ENCODE measurements around the gene AGAP2. TPM values are rescaled to one million over a fixed set of nuclear protein-coding genes. Genes with fewer than 3 reads are reported as not detected.

The AGAP2 gene
- polyA plus RNA-seq (2011; rRNA removed) (0.26 and 0.36 TPM in 2 replicates), polyA plus RNA-seq (2017; fragmentation: RNase III; extraction: RNeasy Plus Mini Kit Qiagen cat#74134 plus additional on column Dnase treatment) (0.21 to 0.45 TPM (median 0.28 TPM) in 3 replicates), polyA minus RNA-seq (2011; rRNA and poly(A)+ RNA removed) (0.58 and 0.74 TPM in 2 replicates)
- 0.17 and 0.30 TPM in 2 replicates for polyA plus RNA-seq (2012; cell fraction: cytosol; rRNA removed)
- polyA plus RNA-seq (2012; cell fraction: nucleus; rRNA removed) = 0.76 and 0.83 TPM in 2 replicates

- H3K4me3 ChIP-seq = peak within 1 kb of the TSS; percentile 60
- TF ChIP-seq NPAS2 (CRISPR knock-in tag; IDR thresholded peaks at IDR 0.05; ENCODE audit: borderline replicate concordance) (no peak), MAZ (IDR thresholded peaks at IDR 0.05; ENCODE audit: borderline replicate concordance, low read depth, low read length) (peak; percentile 74; the same call in 1 of the 2 replicates)
- DNase-seq (ENCODE audit: low read depth in 1 of 2, low spot score in 1 of 2) (no peak), FAIRE-seq (no peak), ATAC-seq (no peak)
- WGBS (ENCODE audit: missing lambda C conversion rate) = 14% methylated on average over 15 of the region's 36 CpGs
- H3K4me2 ChIP-seq = peak within 1 kb of the TSS; percentile 100
- CTCF ChIA-PET = interaction anchor here (0.7 to 10.7 kb wide), 8 partner anchors 9 to 280 kb away, joined by 3 to 242 read pairs (median 4); no protein-coding TSS in a partner anchor
- POLR2A ChIA-PET = no interaction called here
- no peaks in the 10 kb centered on the region for H3K9me3 ChIP-seq
- H3K27ac ChIP-seq = peak within 1 kb of the TSS; percentile 49 to 80; a peak in 5 of 6 replicates
- peaks cover 27% of the 10 kb centered on the region for H3K4me1 ChIP-seq
Measured at GRCh38 chr12:57738661-57739237, at the start of gene AGAP2. TSS of gene AGAP2 (minus strand) at chr12:57738742. CDS start at chr12:57738246, 496 bp downstream.

- ChIA-PET CTCF (interaction anchor here (0.9 to 8.1 kb wide), 7 partner anchors 9 to 119 kb away, joined by 3 to 60 read pairs (median 16); no protein-coding TSS in a partner anchor), POLR2A (interaction anchor here (0.8 kb wide), 1 partner anchor 81 kb away, joined by 3 read pairs; no protein-coding TSS in a partner anchor)
- Histone ChIP-seq H3K9me3 (no peaks in the 10 kb centered on the region), H3K27ac (no peak overlapping the region), H3K4me1 (peaks cover 8% of the 10 kb centered on the region), H3K4me2 (peak overlapping the region; percentile 74), H3K4me3 (peak overlapping the region; percentile 83)
- no peak for ATAC-seq
- no peak for DNase-seq (ENCODE audit: low read depth in 1 of 2, low spot score in 1 of 2)
- TF ChIP-seq, protein P1, sequence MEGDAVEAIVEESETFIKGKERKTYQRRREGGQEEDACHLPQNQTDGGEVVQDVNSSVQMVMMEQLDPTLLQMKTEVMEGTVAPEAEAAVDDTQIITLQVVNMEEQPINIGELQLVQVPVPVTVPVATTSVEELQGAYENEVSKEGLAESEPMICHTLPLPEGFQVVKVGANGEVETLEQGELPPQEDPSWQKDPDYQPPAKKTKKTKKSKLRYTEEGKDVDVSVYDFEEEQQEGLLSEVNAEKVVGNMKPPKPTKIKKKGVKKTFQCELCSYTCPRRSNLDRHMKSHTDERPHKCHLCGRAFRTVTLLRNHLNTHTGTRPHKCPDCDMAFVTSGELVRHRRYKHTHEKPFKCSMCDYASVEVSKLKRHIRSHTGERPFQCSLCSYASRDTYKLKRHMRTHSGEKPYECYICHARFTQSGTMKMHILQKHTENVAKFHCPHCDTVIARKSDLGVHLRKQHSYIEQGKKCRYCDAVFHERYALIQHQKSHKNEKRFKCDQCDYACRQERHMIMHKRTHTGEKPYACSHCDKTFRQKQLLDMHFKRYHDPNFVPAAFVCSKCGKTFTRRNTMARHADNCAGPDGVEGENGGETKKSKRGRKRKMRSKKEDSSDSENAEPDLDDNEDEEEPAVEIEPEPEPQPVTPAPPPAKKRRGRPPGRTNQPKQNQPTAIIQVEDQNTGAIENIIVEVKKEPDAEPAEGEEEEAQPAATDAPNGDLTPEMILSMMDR (IDR thresholded peaks at IDR 0.05) = no peak
- TF ChIP-seq CBX2 (IDR thresholded peaks at IDR 0.05; ENCODE audit: borderline replicate concordance, low read depth) (no peak), GATA3 (IDR thresholded peaks at IDR 0.05; ENCODE audit: borderline replicate concordance) (no peak), MAZ (IDR thresholded peaks at IDR 0.05; ENCODE audit: borderline replicate concordance, low read depth, low read length) (no peak), HOXB5 (CRISPR knock-in tag; IDR thresholded peaks at IDR 0.05) (no peak), CBX8 (IDR thresholded peaks at IDR 0.05) (no peak)
- TF ChIP-seq, protein P2, sequence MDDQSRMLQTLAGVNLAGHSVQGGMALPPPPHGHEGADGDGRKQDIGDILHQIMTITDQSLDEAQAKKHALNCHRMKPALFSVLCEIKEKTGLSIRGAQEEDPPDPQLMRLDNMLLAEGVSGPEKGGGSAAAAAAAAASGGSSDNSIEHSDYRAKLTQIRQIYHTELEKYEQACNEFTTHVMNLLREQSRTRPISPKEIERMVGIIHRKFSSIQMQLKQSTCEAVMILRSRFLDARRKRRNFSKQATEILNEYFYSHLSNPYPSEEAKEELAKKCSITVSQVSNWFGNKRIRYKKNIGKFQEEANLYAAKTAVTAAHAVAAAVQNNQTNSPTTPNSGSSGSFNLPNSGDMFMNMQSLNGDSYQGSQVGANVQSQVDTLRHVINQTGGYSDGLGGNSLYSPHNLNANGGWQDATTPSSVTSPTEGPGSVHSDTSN (IDR thresholded peaks at IDR 0.05) = no peak
- TF ChIP-seq, protein P3, sequence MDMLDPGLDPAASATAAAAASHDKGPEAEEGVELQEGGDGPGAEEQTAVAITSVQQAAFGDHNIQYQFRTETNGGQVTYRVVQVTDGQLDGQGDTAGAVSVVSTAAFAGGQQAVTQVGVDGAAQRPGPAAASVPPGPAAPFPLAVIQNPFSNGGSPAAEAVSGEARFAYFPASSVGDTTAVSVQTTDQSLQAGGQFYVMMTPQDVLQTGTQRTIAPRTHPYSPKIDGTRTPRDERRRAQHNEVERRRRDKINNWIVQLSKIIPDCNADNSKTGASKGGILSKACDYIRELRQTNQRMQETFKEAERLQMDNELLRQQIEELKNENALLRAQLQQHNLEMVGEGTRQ (IDR thresholded peaks at IDR 0.05) = no peak
- WGBS (ENCODE audit: missing lambda C conversion rate) = 84% methylated on average over 11 of the region's 11 CpGs
- FAIRE-seq = no peak
Measured at GRCh38 chr12:57783861-57784260, 45.3 kb upstream of the AGAP2 start.

GRCh38 chr12:57783466-57783801 is 44.9 kb upstream of the AGAP2 start:
- Histone ChIP-seq H3K4me2 (peak overlapping the region; percentile 74), H3K9me3 (no peaks in the 10 kb centered on the region), H3K4me1 (peaks cover 8% of the 10 kb centered on the region), H3K27ac (peak overlapping the region; percentile 75 to 89; a peak in 5 of 6 replicates), H3K4me3 (peak overlapping the region; percentile 83)
- FAIRE-seq (no peak), ATAC-seq (no peak), DNase-seq (ENCODE audit: low read depth in 1 of 2, low spot score in 1 of 2) (no peak)
- ChIA-PET POLR2A (interaction anchor here (0.7 to 1.3 kb wide), 6 partner anchors 10 to 114 kb away, joined by 3 to 9 read pairs (median 4); partner anchors contain the start of genes EEF1AKMT3 and METTL1), CTCF (interaction anchor here (0.7 to 8.1 kb wide), 19 partner anchors 9 to 148 kb away, joined by 3 to 60 read pairs (median 6); partner anchors contain the start of genes CYP27B1, EEF1AKMT3 and METTL1)
- 67% methylated on average over 12 of the region's 12 CpGs for WGBS (ENCODE audit: missing lambda C conversion rate)
- TF ChIP-seq HOXB13 (CRISPR knock-in tag; IDR thresholded peaks at IDR 0.05; ENCODE audit: low read depth) (no peak), RNF2 (IDR thresholded peaks at IDR 0.05; ENCODE audit: borderline replicate concordance, low read depth) (no peak), RCOR1 (IDR thresholded peaks at IDR 0.05; ENCODE audit: low read depth, low read length) (no peak), ESRRA (IDR thresholded peaks at IDR 0.05; ENCODE audit: borderline replicate concordance, low read length) (no peak), JUN (IDR thresholded peaks at IDR 0.05) (no peak), ZC3H11A (IDR thresholded peaks at IDR 0.05) (no peak), TP53 (CRISPR knock-in tag; IDR thresholded peaks at IDR 0.05) (no peak), POLR2A (IDR thresholded peaks at IDR 0.05; ENCODE audit: low read length) (no peak), HMGXB4 (CRISPR knock-in tag; IDR thresholded peaks at IDR 0.05; ENCODE audit: borderline replicate concordance) (no peak), HES2 (IDR thresholded peaks at IDR 0.05) (no peak), KDM5A (IDR thresholded peaks at IDR 0.05) (no peak), NR3C1 (IDR thresholded peaks at IDR 0.05) (no peak), EHF (CRISPR knock-in tag; IDR thresholded peaks at IDR 0.05) (no peak)
- TF ChIP-seq, protein P4, sequence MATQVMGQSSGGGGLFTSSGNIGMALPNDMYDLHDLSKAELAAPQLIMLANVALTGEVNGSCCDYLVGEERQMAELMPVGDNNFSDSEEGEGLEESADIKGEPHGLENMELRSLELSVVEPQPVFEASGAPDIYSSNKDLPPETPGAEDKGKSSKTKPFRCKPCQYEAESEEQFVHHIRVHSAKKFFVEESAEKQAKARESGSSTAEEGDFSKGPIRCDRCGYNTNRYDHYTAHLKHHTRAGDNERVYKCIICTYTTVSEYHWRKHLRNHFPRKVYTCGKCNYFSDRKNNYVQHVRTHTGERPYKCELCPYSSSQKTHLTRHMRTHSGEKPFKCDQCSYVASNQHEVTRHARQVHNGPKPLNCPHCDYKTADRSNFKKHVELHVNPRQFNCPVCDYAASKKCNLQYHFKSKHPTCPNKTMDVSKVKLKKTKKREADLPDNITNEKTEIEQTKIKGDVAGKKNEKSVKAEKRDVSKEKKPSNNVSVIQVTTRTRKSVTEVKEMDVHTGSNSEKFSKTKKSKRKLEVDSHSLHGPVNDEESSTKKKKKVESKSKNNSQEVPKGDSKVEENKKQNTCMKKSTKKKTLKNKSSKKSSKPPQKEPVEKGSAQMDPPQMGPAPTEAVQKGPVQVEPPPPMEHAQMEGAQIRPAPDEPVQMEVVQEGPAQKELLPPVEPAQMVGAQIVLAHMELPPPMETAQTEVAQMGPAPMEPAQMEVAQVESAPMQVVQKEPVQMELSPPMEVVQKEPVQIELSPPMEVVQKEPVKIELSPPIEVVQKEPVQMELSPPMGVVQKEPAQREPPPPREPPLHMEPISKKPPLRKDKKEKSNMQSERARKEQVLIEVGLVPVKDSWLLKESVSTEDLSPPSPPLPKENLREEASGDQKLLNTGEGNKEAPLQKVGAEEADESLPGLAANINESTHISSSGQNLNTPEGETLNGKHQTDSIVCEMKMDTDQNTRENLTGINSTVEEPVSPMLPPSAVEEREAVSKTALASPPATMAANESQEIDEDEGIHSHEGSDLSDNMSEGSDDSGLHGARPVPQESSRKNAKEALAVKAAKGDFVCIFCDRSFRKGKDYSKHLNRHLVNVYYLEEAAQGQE (IDR thresholded peaks at IDR 0.05) = no peak
